IPS-18a (cell line): ENCODE measurements around the gene SMAD3.
"Not testable (repeated sequence)": the region's sequence is repeated elsewhere in the genome, so short reads cannot be mapped to it uniquely, and the experiment has no call there.

ENCODE experiments used
- H3K27ac ChIP-seq: one replicate; pipeline ENCODE4 v1.5.1; 2013; ENCODE audit warnings: low read length
- H3K27me3 ChIP-seq: one replicate; pipeline ENCODE4 v1.6.1; 2013; ENCODE audit warnings: mild to moderate bottlenecking, low read length; ENCODE audit not compliant: control insufficient read depth, insufficient read depth
- H3K36me3 ChIP-seq: one replicate; pipeline ENCODE4 v1.6.1; 2013; ENCODE audit warnings: low read depth, low read length; ENCODE audit not compliant: control insufficient read depth
- H3K4me1 ChIP-seq: one replicate; pipeline ENCODE4 v1.6.1; 2013; ENCODE audit warnings: low read depth, low read length; ENCODE audit not compliant: control insufficient read depth
- H3K4me3 ChIP-seq: one replicate; pipeline ENCODE4 v1.5.1; 2013; ENCODE audit warnings: low read length
- H3K9ac ChIP-seq: one replicate; pipeline ENCODE4 v1.6.1; 2013; ENCODE audit warnings: mild to moderate bottlenecking, low read length, moderate library complexity
- H3K9me3 ChIP-seq: one replicate; pipeline ENCODE4 v1.6.1; 2013; ENCODE audit warnings: low read depth, low read length; ENCODE audit not compliant: control insufficient read depth

SMAD3 gene

GRCh38 chr15:67065531-67066005, at the start of gene SMAD3:
Gene SMAD3, plus strand, starts transcription at chr15:67065602. Its CDS starts 553 bp downstream, at chr15:67066155.
- H3K4me1 ChIP-seq: peaks cover 34% of the 10 kb centered on the region
- no peak within 1 kb of the TSS for H3K27ac ChIP-seq
- H3K27me3 ChIP-seq: peaks cover 61% of the 10 kb centered on the region

DNA sequence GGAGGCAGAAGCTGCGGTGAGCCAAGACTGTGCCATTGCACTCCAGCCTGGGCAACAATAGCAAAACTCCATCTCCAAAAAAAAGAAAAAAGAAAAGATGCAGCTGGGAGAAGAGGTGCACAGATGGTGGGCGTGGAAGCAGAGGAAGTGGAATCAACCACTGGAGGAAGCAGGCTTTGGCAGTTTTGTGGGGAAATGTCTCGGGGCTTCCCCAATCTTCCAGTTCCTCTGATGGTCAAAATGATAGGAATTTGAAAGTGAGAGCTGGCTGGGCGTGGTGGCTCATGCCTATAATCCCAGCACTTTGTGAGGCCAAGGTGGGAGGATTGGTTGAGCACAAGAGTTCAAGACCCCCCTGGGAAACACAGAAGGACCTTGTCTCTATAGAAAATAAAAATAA, 48.1 kb upstream of the SMAD3 start:
- Histone ChIP-seq H3K36me3 (no peaks in the 10 kb centered on the region), H3K9me3 (no peaks in the 10 kb centered on the region), H3K27ac (no peak overlapping the region), H3K27me3 (no peaks in the 10 kb centered on the region), H3K4me3 (no peak overlapping the region), H3K4me1 (peaks cover 11% of the 10 kb centered on the region), H3K9ac (no peak overlapping the region)

More at GRCh38 chr15:67065531-67066005, at the start of gene SMAD3:
- Histone ChIP-seq H3K9ac (peak within 1 kb of the TSS; percentile 61), H3K9me3 (no peaks in the 10 kb centered on the region), H3K4me3 (peak within 1 kb of the TSS; percentile 72), H3K36me3 (no peaks in the 10 kb centered on the region)

DNA sequence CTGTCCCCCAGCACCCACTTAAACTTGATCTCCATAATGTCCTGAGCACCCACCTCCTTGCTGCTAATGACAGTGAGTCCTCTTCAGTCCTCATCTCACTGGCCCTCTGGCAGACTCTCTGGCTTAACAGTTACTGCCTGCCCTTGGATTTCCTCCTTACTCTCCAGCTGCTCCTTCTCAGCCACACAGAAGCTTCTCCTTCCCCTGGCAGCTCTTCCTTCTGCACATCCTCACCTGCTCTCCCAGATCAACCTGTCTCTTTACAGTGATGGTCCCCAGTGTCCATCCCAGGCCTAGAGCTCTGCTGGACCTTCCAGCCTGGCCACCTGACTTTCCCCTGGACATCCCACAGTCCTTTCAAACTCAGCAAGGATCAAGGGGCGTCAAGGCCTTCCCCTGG, 47.4 kb upstream of the SMAD3 start:
- no peaks in the 10 kb centered on the region for H3K9me3 ChIP-seq
- no peak overlapping the region for H3K9ac ChIP-seq
- no peak overlapping the region for H3K4me3 ChIP-seq
- peaks cover 11% of the 10 kb centered on the region for H3K4me1 ChIP-seq
- H3K36me3 ChIP-seq: no peaks in the 10 kb centered on the region
- no peaks in the 10 kb centered on the region for H3K27me3 ChIP-seq
- H3K27ac ChIP-seq: no peak overlapping the region

- H3K9ac ChIP-seq: no peak overlapping the region
- no peak overlapping the region for H3K4me3 ChIP-seq
- H3K9me3 ChIP-seq: no peaks in the 10 kb centered on the region
- H3K27me3 ChIP-seq: no peaks in the 10 kb centered on the region
- no peaks in the 10 kb centered on the region for H3K36me3 ChIP-seq
- peaks cover 9% of the 10 kb centered on the region for H3K4me1 ChIP-seq
- H3K27ac ChIP-seq: no peak overlapping the region
Observed at GRCh38 chr15:67018441-67018840, 47.0 kb upstream of the SMAD3 start.

DNA sequence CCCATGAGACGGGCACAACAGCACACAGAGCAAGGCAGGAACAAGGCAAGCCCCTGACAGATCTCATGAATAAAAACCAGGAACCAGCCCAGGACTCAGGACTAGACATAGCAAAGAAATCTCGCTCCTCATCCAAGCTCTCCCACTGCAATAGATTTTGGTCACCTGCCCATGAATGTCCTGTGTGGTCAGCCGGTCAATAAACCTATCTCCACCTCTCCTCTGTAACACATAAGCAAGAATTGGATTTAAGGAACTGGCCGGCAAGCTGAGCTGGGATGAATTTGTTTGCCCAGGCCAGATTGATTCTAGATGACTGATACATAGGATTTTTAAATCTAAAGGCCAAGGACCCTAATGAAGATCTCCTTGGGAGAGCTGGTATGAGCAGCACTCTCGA, 46.3 kb upstream of the SMAD3 start:
- Histone ChIP-seq H3K4me1 (peaks cover 11% of the 10 kb centered on the region), H3K27me3 (no peaks in the 10 kb centered on the region), H3K27ac (no peak overlapping the region), H3K9ac (no peak overlapping the region), H3K36me3 (no peaks in the 10 kb centered on the region), H3K4me3 (no peak overlapping the region), H3K9me3 (no peaks in the 10 kb centered on the region)

DNA sequence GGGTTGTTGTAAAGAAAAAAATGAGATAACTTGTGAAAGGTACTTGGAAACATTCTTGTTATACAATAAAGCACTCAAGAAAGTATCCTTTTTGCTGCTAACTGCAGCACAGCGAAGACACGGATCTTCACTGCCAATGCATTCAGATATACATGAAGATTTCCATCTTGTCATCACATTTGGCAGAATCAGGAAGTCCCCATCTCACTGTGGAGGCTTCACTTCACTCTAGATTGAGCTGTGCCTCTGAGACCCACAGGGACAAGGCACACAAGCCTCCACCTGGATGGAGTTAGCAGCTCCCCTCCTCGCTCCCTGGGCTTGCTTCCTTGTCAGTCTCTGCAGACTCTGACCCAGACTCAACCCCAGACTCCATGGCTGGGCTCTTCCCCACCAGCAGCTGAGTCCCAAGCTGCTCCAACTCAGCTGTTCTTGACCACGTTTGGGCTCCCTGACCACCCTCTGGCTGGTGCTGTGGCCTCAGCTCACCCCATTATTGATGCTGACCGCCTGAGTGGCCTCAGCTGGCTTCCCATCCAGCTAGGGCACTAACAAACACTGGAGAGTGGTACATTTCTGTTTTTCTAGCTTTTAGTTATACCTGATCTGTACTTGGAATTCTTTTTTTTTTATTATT, 45.4 kb upstream of the SMAD3 start:
- H3K9me3 ChIP-seq: no peaks in the 10 kb centered on the region
- no peaks in the 10 kb centered on the region for H3K36me3 ChIP-seq
- no peak overlapping the region for H3K9ac ChIP-seq
- no peak overlapping the region for H3K4me3 ChIP-seq
- H3K27me3 ChIP-seq: no peaks in the 10 kb centered on the region
- H3K27ac ChIP-seq: no peak overlapping the region
- peaks cover 13% of the 10 kb centered on the region for H3K4me1 ChIP-seq

DNA sequence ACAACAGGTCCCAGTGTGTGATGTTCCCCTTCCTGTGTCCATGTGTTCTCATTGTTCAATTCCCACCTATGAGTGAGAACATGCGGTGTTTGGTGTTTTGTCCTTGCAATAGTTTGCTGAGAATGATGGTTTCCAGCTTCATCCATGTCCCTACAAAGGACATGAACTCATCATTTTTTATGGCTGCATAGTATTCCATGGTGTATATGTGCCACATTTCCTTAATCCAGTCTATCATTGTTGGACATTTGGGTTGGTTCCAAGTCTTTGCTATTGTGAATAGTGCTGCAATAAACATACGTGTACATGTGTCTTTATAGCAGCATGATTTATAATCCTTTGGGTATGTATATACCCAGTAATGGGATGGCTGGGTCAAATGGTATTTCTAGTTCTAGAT, 44.7 kb upstream of the SMAD3 start:
- H3K4me1 ChIP-seq: peaks cover 13% of the 10 kb centered on the region
- H3K36me3 ChIP-seq, H3K9me3 ChIP-seq, H3K27ac ChIP-seq, H3K9ac ChIP-seq, H3K4me3 ChIP-seq, H3K27me3 ChIP-seq: not testable (repeated sequence)

DNA sequence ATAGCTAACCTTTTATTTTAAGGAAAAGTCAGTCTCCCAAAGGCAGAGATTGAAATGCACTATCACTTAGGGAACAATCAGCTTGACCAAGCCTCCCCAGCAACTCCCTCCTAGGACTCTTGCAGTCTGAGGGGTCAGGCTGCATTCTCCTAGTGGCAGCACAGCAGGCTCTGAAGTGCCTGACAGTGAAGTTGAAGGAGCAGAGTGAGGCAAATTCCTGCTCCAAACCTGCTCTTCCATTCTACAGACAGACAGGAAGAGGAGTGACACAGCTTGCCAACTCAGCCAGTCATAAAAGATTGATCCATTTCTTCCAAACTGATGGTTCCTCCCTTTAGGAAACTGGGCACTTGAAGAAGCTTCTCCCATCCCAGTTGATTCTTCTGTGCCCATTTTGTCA, 43.9 kb upstream of the SMAD3 start:
- Histone ChIP-seq H3K9ac (no peak overlapping the region), H3K9me3 (no peaks in the 10 kb centered on the region), H3K4me3 (no peak overlapping the region), H3K27ac (no peak overlapping the region), H3K4me1 (peaks cover 13% of the 10 kb centered on the region), H3K36me3 (no peaks in the 10 kb centered on the region), H3K27me3 (no peaks in the 10 kb centered on the region)

DNA sequence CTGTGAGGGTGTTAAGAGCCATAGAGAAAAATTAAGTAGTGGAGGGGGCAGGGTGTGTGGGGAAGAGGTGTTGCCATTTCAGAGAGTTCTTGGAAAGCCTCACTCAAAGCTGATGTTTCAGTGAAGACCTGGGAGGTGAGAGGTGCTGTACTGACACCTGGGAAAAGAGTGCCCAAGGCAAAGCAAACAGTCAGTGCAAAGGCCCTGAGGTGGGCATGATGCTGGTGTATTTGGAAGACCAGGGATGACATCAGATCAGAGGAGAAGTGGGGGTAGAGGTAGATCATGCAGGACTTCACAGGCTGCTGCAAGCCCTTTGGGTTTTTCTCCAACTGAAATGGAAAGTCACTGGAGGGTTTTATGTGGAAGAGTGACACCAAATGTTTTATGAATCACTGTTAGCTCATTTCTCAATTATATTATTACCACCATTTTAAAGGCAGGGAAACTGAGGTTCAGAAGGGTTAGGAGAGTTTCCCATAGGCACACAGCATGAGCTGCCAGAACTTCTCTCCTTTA, 42.8 kb upstream of the SMAD3 start:
- Histone ChIP-seq H3K4me3 (no peak overlapping the region), H3K4me1 (peaks cover 13% of the 10 kb centered on the region), H3K36me3 (no peaks in the 10 kb centered on the region), H3K9me3 (no peaks in the 10 kb centered on the region), H3K27ac (no peak overlapping the region), H3K9ac (no peak overlapping the region), H3K27me3 (no peaks in the 10 kb centered on the region)

- Histone ChIP-seq H3K27me3 (no peaks in the 10 kb centered on the region), H3K27ac (no peak overlapping the region), H3K4me3 (no peak overlapping the region), H3K9me3 (no peaks in the 10 kb centered on the region), H3K9ac (no peak overlapping the region), H3K4me1 (peaks cover 13% of the 10 kb centered on the region), H3K36me3 (no peaks in the 10 kb centered on the region)
Observed at GRCh38 chr15:67023517-67024313, 41.7 kb upstream of the SMAD3 start.

DNA sequence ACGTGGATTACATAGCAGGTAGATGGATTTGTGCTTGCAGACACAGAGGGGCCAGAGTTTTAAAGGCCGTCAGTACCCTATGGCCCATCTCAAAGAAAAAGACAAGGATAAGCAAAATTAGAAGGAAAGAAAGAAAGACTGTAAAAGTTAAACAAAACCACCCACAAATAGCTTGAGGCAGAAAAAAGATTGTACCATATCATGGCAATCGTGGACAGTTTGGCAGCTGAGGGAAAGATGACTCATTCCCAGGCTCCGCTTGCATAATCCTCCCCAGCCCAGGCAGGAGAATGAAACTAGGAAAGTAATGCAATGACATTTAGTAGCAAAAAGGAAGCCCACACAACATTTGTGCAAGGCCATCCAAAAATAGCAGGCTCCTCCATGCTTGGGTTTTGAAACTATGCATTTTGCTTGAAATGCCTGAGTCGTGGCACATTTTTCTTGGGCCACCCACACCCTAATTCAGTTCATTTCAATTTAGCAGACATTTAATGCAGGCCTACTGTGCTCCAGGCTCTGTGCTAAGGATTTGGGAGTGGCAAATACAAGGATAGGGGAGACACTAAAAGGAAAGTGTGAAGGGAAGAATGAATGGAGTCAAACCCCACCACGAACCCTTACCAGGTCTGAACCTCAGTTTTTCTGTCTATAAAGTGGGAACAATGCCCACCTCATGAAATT, 40.9 kb upstream of the SMAD3 start:
- Histone ChIP-seq H3K4me1 (peaks cover 14% of the 10 kb centered on the region), H3K36me3 (no peaks in the 10 kb centered on the region), H3K27me3 (no peaks in the 10 kb centered on the region), H3K4me3 (no peak overlapping the region), H3K9me3 (no peaks in the 10 kb centered on the region), H3K9ac (no peak overlapping the region), H3K27ac (no peak overlapping the region)
